Measurements from ENCODE around the gene PIEZO1. TPM values are rescaled to one million over a fixed set of nuclear protein-coding genes. Genes with fewer than 3 reads are reported as not detected.

PIEZO1 gene
- total and polyA plus RNA-seq, 2 donors from 2014 or later, result 103 to 124 TPM

GRCh38 chr16:88680554-88681083 is 104.4 kb downstream of the PIEZO1 start:
- Histone ChIP-seq H3K9ac (ENCODE audit: low read length in 3 of 3) (no peak overlapping the region), H3K27ac (ENCODE audit: low read depth in 2 of 2, low read length in 2 of 2) (no peak overlapping the region), H3K4me1 (ENCODE audit: control insufficient read depth in 2 of 3, insufficient read depth in 2 of 3, low read depth in 1 of 3, low read length in 3 of 3) (peaks cover 0 to 2% (median 0%) of the 10 kb centered on the region in 3 donors), H3K4me3 (ENCODE audit: low read length in 3 of 3) (no peak overlapping the region), H3K27me3 (ENCODE audit: control insufficient read depth, insufficient read depth, low read length) (peaks cover 9% of the 10 kb centered on the region), H3K36me3 (ENCODE audit: control insufficient read depth in 2 of 3, insufficient read depth in 3 of 3, low read length in 3 of 3) (no peaks in the 10 kb centered on the region), H3K9me3 (ENCODE audit: control insufficient read depth in 2 of 3, insufficient read depth in 1 of 3, low read length in 3 of 3) (no peaks in the 10 kb centered on the region)
- DNase-seq (no peak), FAIRE-seq (no peak)
- TF ChIP-seq, protein P1, sequence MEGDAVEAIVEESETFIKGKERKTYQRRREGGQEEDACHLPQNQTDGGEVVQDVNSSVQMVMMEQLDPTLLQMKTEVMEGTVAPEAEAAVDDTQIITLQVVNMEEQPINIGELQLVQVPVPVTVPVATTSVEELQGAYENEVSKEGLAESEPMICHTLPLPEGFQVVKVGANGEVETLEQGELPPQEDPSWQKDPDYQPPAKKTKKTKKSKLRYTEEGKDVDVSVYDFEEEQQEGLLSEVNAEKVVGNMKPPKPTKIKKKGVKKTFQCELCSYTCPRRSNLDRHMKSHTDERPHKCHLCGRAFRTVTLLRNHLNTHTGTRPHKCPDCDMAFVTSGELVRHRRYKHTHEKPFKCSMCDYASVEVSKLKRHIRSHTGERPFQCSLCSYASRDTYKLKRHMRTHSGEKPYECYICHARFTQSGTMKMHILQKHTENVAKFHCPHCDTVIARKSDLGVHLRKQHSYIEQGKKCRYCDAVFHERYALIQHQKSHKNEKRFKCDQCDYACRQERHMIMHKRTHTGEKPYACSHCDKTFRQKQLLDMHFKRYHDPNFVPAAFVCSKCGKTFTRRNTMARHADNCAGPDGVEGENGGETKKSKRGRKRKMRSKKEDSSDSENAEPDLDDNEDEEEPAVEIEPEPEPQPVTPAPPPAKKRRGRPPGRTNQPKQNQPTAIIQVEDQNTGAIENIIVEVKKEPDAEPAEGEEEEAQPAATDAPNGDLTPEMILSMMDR (IDR thresholded peaks at IDR 0.05; ENCODE audit: borderline replicate concordance, extremely low read depth, insufficient read depth), result no peak
- intact Hi-C loops (cut with DNase I), result no loop called here

GRCh38 chr16:88678224-88678979 is 106.6 kb downstream of the PIEZO1 start:
- Histone ChIP-seq H3K9ac (ENCODE audit: low read length in 3 of 3) (no peak overlapping the region), H3K4me1 (ENCODE audit: control insufficient read depth in 2 of 3, insufficient read depth in 2 of 3, low read depth in 1 of 3, low read length in 3 of 3) (peaks cover 0 to 2% (median 0%) of the 10 kb centered on the region in 3 donors), H3K9me3 (ENCODE audit: control insufficient read depth in 2 of 3, insufficient read depth in 1 of 3, low read length in 3 of 3) (no peaks in the 10 kb centered on the region), H3K27me3 (ENCODE audit: control insufficient read depth, insufficient read depth, low read length) (peaks cover 3% of the 10 kb centered on the region), H3K36me3 (ENCODE audit: control insufficient read depth in 2 of 3, insufficient read depth in 3 of 3, low read length in 3 of 3) (no peaks in the 10 kb centered on the region), H3K27ac (ENCODE audit: low read depth in 2 of 2, low read length in 2 of 2) (no peak overlapping the region), H3K4me3 (ENCODE audit: low read length in 3 of 3) (no peak overlapping the region)
- FAIRE-seq, result no peak
- peak in 2 of 5 donors; percentile 16 to 73 for DNase-seq
- intact Hi-C loops (cut with DNase I), result no loop called here
- TF ChIP-seq, protein P1 (IDR thresholded peaks at IDR 0.05; ENCODE audit: borderline replicate concordance, extremely low read depth, insufficient read depth), result no peak

GRCh38 chr16:88677721-88678120 is 107.3 kb downstream of the PIEZO1 start:
- DNase-seq, result no peak
- Histone ChIP-seq H3K4me3 (ENCODE audit: low read length in 3 of 3) (no peak overlapping the region), H3K4me1 (ENCODE audit: control insufficient read depth in 2 of 3, insufficient read depth in 2 of 3, low read depth in 1 of 3, low read length in 3 of 3) (peaks cover 0 to 2% (median 0%) of the 10 kb centered on the region in 3 donors), H3K9me3 (ENCODE audit: control insufficient read depth in 2 of 3, insufficient read depth in 1 of 3, low read length in 3 of 3) (no peaks in the 10 kb centered on the region), H3K9ac (ENCODE audit: low read length in 3 of 3) (no peak overlapping the region), H3K27me3 (ENCODE audit: control insufficient read depth, insufficient read depth, low read length) (peaks cover 3% of the 10 kb centered on the region), H3K36me3 (ENCODE audit: control insufficient read depth in 2 of 3, insufficient read depth in 3 of 3, low read length in 3 of 3) (no peaks in the 10 kb centered on the region), H3K27ac (ENCODE audit: low read depth in 2 of 2, low read length in 2 of 2) (no peak overlapping the region)
- intact Hi-C loops (cut with DNase I), result no loop called here
- TF ChIP-seq, protein P1 (IDR thresholded peaks at IDR 0.05; ENCODE audit: borderline replicate concordance, extremely low read depth, insufficient read depth), result no peak
- FAIRE-seq, result no peak

Data from kidney (tissue), 14 donors.